NCI-H128 (cell line): Measurements from ENCODE around the gene SULT1A2.
"Not testable (repeated sequence)": the region's sequence is repeated elsewhere in the genome, so short reads cannot be mapped to it uniquely, and the experiment has no call there.

Experiments
- DNase-seq: peaks from one replicate; lab custom pipeline; 2025; ENCODE audit not compliant: unreplicated experiment; lab: John Stamatoyannopoulos, UW

The SULT1A2 gene

GRCh38 chr16:28609631-28610594 is 13.1 kb upstream of the SULT1A2 start, which contains the start of gene SULT1A1:
SULT1A1 (minus strand) TSS chr16:28610044; CDS start chr16:28608855, 1,189 bp downstream.
- DNase-seq, result no peak

- DNase-seq, result not testable (repeated sequence)
Measured at GRCh38 chr16:28608867-28609596, 12.2 kb upstream of the SULT1A2 start.

DNA sequence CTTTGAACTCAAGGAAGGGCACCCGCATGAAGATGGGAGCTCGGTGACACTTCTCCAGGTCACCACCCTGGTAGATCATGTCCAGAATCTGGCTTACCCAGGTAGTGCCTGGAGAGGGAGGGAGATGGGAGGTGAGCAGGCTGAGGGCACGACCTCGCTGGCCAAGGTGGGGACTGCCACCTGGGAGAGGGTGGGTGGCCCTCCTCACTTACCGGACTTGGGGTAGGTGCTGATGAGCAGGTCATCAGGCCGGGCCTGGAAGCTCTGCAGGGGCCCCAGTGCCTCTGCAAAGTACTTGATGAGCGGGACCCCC is 11.6 kb upstream of the SULT1A2 start:
- DNase-seq, result not testable (repeated sequence)

- DNase-seq, result not testable (repeated sequence)
Measured at GRCh38 chr16:28607681-28608495, 11.0 kb upstream of the SULT1A2 start.

DNA sequence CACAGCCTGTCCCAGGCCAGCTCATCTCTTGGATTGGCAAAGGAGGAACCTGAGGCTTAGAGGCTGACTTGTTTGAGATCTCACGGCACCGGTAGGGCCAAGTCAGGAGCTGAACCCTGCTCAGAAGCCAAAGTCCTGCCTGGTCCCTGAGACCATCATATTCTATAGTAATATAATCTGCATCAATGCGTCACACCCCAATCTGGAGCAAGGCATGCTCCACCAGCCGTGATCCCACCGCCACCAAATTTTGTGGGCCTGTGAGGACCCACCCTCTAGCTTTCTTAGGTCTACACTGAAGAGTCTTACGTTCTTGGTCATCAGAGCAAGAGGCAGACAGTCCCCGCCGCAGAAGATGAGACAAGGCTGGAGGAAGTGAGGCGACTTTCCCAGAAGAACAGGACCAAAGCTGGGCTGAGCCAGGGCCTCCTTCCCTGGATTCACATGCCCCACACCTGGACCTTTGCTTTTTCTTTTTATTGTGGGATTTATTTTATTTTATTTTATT is 10.3 kb upstream of the SULT1A2 start:
- no peak for DNase-seq

- DNase-seq, result no peak
Measured at GRCh38 chr16:28606291-28607115, 9.7 kb upstream of the SULT1A2 start.

- DNase-seq, result no peak
Measured at GRCh38 chr16:28604186-28604565, 7.3 kb upstream of the SULT1A2 start.

DNA sequence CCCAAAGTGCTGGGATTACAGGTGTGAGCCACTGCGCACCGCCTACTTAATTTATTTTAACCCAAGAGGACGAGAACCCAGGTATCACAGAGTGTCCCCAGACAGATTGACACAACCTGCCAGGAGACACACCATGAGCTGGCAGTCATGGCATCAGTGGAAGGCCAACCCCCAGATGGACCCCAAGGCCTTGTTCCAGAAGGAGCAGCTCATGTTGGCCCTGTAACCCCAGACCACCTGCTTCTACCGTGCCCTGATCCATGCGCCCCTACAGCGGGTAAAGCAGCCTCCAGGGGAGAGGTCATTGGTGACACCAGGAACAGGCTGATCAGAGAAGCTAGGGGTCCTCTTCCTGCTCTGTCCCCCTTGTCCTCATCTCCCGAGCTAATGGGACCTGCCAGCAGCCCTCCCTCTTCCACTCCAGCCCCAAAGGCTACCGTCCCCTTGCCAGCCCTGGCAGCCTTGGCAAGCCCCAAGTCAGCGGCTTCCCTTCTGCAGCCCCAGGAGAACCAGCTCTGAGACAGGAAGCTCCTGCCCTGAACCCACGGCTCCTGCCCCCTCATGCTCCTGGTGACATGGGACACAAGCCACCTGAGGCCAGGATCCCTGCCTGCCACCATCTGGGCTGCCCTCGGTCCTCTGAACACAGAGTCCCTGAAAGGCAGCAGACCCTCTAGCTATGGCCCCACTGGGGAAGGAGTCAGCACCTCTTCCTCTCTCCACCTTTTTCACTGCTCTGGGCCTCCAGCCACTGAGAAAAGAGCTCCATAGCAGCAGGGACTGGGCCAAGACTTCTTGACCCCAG is 6.7 kb upstream of the SULT1A2 start:
- DNase-seq, result no peak

DNA sequence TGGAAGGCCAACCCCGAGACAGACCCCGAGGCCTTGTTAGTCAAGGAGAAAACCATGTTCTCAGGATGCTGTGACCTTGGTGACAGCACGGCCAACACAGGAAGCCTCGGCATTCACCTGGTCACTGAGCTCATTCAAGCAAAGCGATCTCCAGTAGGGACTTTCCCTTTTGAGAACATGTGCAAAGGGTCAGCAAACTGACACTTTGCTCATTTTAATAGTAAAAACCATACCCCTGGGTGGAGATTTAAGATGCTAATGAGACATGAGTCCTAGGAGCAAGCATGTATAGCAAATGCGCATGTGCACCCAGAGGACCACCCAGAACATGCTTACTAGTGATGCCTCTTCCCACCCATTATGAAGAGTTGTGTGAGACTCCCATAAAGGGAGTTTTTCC is 5.7 kb upstream of the SULT1A2 start:
- no peak for DNase-seq

GRCh38 chr16:28602062-28602461 is 5.2 kb upstream of the SULT1A2 start:
- not testable (repeated sequence) for DNase-seq

GRCh38 chr16:28601589-28601988 is 4.7 kb upstream of the SULT1A2 start:
- DNase-seq, result not testable (repeated sequence)

GRCh38 chr16:28600965-28601364 is 4.1 kb upstream of the SULT1A2 start:
- DNase-seq, result not testable (repeated sequence)

GRCh38 chr16:28599377-28600285 is 2.8 kb upstream of the SULT1A2 start:
- DNase-seq, result not testable (repeated sequence)

- no peak for DNase-seq
Measured at GRCh38 chr16:28597692-28598261, 927 bp upstream of the SULT1A2 start.

- no peak for DNase-seq
Measured at GRCh38 chr16:28596115-28596630, 677 bp downstream of the SULT1A2 start.

- not testable (repeated sequence) for DNase-seq
Measured at GRCh38 chr16:28595451-28595850, 1.4 kb downstream of the SULT1A2 start.

DNA sequence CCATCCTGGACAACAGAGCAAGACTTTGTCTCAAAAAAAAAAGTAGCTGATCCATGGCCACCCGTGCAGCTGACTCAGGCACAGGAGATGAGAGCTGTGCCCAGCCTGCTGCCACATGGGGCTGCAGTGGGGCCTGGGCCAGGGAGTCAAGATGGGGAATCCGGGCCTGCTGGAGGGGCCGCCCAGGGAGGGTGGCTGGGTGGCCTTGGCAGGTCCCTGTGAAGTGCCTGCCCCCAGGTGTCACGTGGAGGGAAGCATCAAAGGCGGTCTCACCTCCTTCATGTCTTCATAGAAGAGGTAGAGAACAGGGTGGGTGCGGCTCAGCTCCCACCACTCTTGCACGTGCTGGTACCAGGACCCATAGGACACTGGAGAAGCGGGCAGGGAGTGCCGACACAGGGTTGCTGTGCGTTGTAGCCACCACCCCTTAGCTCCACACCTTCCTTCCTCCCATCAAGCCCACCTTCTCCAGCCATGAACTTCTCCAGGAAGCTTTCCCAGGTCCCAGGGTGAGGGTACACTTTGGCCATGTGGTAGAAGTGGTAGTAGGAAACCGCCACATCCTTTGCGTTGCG is 3.8 kb downstream of the SULT1A2 start:
- DNase-seq, result no peak
